NCI-H1436 (cell line): ENCODE data around the gene CPPED1.
"Not testable (repeated sequence)": the region's sequence is repeated elsewhere in the genome, so short reads cannot be mapped to it uniquely, and the experiment has no call there.

ENCODE experiments used
- DNase-seq: peaks from one replicate; lab custom pipeline; 2025; lab: John Stamatoyannopoulos, UW

CPPED1 gene

DNA sequence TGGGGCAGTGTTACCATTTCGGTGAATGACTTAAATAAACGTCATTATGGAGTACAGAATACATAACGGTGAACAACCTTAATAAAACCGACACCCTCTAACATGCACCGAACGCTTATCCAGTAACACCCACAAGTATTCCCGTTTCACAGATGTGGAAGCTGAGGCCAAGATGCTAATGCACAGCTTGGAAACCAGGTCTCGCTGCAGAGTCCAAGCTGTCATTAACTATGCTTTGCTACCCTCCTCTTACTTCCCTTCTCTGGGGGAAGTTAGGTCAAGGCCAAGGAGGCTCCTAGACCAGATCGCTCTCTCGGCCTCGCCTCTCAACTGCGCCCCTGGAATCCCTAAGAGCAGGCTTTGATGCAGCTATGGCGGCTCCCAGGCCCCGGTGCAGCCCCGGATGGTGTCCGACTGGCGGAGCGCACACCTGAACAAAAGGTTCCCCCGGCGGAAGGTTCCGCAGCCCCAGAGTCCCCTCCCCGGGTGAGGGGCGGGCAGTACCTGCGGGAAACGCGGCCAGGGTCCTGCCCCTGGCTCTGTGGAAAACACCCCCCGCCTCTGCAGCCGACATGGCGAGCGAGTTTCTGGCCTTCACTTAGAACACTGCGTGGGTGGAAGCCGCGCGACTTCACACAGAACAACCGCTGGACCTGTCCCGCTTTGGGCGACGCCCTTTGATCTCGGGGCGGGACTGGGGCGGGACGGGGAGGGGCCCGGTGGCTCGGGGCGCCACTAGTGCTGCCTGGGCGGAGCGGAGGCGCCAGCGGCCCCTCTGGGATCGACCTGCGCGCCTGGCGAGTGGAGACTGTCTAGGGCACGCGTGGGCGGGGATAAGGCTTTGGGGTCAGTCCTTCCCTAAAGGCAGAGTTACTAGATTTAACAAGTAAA, at the start of gene CPPED1:
CPPED1 (minus strand) TSS at position 685 of the 891 bp plus-strand sequence; CDS start at position 574, 111 bp downstream.
- peak; percentile 89 for DNase-seq

GRCh38 chr16:12850186-12850585, 46.5 kb upstream of the CPPED1 start:
- DNase-seq: no peak

GRCh38 chr16:12846592-12846991, 42.9 kb upstream of the CPPED1 start:
- no peak for DNase-seq

- DNase-seq: no peak
These were observed 41.6 kb upstream of the CPPED1 start for GRCh38 chr16:12845282-12845681.

GRCh38 chr16:12837756-12838155, 34.1 kb upstream of the CPPED1 start:
- DNase-seq: no peak

DNA sequence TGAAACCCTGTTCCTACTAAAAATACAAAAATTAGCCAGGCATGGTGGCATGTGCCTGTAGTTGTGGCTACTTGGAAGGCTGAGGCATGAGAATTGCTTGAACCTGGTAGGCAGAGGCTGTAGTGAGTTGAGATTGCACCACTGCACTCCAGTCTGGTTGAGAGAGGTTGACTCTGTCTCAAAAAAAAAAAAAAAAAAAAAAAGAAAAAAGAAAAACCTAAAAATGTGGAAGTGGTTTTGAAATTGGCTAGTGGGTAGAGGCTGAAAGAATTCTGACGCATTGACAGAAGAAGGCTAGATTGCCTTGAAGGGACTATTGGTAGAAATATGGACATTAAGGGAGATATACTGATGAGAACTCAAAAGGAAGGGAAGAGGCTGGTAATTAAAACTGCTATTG, 33.6 kb upstream of the CPPED1 start:
- no peak for DNase-seq

DNA sequence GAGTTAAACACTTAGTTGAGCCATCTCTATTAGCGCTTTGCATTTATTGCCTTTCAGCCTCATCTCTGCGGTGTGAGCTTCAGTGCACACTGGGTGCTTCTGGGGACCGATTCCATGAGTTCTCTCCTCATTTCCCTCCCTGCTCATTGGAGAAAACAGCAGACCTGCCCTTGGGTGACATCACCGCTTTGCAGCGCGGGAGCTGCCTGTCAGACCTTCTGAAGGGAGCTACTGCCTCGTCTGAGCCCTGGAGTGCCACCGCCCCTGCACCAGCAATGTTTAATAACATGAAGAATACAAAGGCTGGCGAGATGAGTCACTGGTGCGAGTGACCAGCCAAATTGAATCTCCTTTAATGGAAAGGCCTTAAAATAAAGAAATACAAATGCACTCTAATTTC, 30.2 kb upstream of the CPPED1 start:
- DNase-seq: peak; percentile 42

- no peak for DNase-seq
These were observed 25.6 kb upstream of the CPPED1 start for GRCh38 chr16:12829096-12829888.

- DNase-seq: no peak
These were observed 24.5 kb upstream of the CPPED1 start for GRCh38 chr16:12828206-12828605.

DNA sequence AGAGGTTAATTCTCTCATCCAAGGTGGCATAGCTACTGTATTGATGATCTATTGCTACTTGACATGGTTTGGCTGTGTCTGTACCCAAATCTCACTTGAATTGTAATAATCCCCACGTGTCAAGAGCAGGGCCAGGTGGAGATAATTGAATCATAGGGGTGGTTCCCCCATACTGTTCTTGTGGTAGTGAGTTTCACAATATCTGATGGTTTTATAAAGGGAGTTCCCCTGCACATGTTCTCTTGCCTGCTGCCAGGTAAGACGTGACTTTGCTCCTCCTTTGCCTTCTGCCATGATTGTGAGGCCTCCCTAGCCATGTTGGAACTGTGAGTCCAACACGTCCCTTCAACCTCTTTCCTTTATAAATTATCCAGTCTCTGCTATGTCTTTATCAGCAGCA, 22.9 kb upstream of the CPPED1 start:
- DNase-seq: no peak

DNA sequence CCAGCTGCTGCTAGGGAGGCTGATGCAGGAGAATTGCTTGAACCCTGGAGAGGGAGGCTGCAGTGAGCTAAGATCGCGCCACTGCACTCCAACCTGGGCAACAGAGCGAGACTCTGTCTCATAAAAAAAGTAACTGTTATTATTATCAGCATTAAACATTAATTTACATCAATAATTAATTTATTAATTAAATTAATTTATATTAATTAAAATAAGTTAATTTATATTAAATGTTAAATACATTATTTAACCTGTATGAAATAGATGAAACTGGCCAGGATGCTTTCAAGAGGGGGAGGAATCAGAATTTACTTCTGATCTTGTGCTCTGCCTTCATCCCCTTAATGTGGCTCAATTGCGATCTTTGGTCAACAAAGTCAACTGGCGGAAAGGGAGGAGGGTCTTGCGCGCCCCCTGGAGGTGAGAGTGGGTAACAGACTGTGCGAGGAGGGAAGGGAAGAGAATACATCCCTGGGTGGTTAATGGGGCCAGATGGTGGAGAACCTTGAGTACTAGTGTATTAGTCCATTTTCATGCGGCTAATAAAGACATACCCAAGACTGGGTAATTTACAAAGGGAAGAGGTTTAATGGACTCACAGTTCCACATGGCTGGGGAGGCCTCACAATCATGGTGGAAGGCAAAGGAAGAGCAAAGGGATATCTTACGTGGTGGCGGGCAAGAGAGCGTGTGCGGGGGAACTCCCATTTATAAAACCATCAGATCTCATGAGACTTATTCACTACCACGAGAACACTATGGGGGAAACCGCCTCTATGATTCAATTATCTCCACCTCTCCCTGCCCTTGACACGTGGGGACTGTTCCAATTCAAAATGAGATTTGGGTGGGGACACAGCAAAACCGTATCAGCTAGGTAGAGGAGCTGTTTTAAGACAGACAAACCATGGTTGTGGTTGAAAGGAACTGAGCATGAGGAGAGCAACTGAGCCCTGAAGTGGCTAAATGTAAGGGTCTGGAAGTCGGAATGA, 15.7 kb upstream of the CPPED1 start:
- DNase-seq: no peak

GRCh38 chr16:12818326-12818725, 14.6 kb upstream of the CPPED1 start:
- no peak for DNase-seq

GRCh38 chr16:12816791-12817214, 13.1 kb upstream of the CPPED1 start:
- not testable (repeated sequence) for DNase-seq

- no peak for DNase-seq
These were observed 11.7 kb upstream of the CPPED1 start for GRCh38 chr16:12815361-12815760.

GRCh38 chr16:12813734-12814133, 10.0 kb upstream of the CPPED1 start:
- not testable (repeated sequence) for DNase-seq

GRCh38 chr16:12813321-12813720, 9.6 kb upstream of the CPPED1 start:
- DNase-seq: not testable (repeated sequence)

GRCh38 chr16:12811441-12812383, 8.0 kb upstream of the CPPED1 start:
- no peak for DNase-seq

DNA sequence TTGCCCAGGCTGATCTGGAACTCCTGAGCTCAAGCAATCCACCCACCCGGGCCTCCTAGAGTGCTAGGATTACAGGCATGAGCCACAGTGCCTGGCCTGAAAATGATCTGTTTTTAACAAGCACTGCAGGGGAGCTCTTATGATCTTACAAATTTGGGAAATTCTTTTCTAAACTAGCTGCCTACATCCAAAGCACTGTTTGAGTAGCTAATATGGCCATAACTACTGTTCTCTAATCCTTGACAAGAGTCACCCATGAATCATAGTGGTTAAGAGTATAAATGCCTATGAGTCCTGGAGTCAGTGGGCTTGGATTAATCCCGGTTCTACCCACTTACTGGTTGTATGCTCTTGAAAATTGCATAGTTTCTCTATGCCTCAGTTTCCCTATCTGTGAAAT, 1.4 kb upstream of the CPPED1 start:
- no peak for DNase-seq

DNA sequence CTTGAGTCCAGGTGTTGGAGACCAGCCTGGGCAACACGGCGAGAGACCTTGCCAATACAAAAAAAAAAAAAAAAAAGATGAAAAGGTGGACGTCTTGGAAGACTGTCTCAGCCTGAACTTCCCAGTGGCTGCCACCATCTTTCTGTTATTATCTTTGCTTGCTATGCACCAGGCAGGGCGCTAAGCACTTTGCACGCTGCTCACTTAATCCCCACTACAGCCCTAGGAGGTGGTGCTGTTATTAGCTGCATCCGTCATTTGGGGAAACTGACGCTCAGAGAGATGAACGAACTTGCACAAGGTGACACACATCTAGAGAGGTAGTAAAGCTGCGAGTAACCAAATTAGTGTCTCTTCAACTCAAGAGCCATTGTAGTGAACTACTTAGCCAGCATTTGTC, 708 bp upstream of the CPPED1 start:
- no peak for DNase-seq

DNA sequence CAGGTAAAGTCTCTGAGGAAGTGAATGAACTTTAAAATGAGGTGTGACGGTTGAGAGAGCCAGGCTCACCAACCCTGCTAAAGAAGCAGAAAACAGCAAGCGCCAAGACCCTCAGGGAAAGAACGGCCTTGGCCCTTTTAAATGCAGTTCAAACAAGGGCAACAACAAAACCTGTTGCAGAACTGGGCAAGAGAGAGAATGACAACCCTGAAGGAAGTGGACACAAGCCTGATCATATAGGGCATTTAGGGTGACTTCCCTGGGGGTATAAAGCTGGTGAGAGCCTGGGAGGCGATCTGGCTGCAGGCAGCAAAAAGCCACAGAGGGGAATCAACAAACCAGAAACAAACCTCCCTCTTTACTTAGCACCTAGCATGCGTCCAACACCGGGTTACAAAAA, 1.0 kb downstream of the CPPED1 start:
- DNase-seq: no peak

DNA sequence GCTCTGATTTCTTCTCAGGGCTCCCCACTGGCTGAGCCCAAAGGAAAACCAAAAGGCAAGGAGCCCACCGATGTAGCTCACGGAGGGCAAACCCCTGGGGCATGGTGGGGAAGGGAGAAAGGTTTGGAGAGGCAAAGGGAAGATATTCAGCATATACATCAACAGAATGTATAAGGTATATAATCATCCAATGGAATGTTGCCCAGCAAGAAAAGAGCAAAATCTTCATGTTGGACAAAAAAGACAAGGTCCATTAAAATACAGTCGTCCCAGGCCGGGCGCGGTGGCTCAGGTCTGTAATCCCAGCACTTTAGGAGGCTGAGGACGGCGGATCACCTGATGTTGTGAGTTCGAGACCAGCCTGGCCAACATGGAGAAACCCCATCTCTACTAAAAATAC, 1.6 kb downstream of the CPPED1 start:
- DNase-seq: no peak
